BJ (cell line): ENCODE data around the gene ITGA8. TPM values are rescaled to one million over a fixed set of nuclear protein-coding genes. Genes with fewer than 3 reads are reported as not detected.

ENCODE experiments used
- CTCF ChIA-PET: fragments of 350-600 bp; formaldehyde crosslinking; extraction: SDS; loops from one replicate; lab custom pipeline; 2021; ENCODE audit warnings: antibody characterized with exemption, inconsistent platforms; lab: Yijun Ruan, JAX
- POLR2A ChIA-PET: fragments of 300-600 bp; sonication (Branson Sonifier 250); formaldehyde crosslinking; extraction: SDS; loops from one replicate; lab custom pipeline; 2021; ENCODE audit warnings: antibody characterized with exemption; lab: Charles Lee
- DNase-seq: peaks from one replicate; pipeline ENCODE4 v3.0.0-alpha.2; 2011; ENCODE audit warnings: low read depth
- H3K27me3 ChIP-seq: 2 replicates; pipeline ENCODE4 v1.6.0; 2011; ENCODE audit warnings: low read length; ENCODE audit not compliant: control insufficient read depth, insufficient read depth
- H3K36me3 ChIP-seq: 2 replicates; pipeline ENCODE4 v1.5.1; 2011; ENCODE audit warnings: low read length; ENCODE audit not compliant: control insufficient read depth, insufficient read depth
- H3K4me3 ChIP-seq: 2 replicates; pipeline ENCODE4 v1.5.1; 2011; ENCODE audit warnings: low read depth, mild to moderate bottlenecking, control low read depth, low read length
- CTCF ChIP-seq: IDR thresholded peaks from 2 replicates; pipeline ENCODE4 v1.5.1; 2011; ENCODE audit warnings: low read depth, mild to moderate bottlenecking, control low read depth, inconsistent platforms, low read length, moderate library complexity; ENCODE audit not compliant: insufficient read depth
- polyA plus RNA-seq: library from polyadenylated mRNA; depleted of rRNA; stranded (reverse); fragments of >200 nt; gene quantifications from 2 replicates; pipeline ENCODE4 v1.2.3, GENCODE V29; 2011

The ITGA8 gene
- polyA plus RNA-seq, 1 experiment = 10.1 TPM

- no peak for TF ChIP-seq CTCF
- POLR2A ChIA-PET = no interaction called here
- H3K27me3 ChIP-seq = no peaks in the 10 kb centered on the region
- H3K36me3 ChIP-seq = no peaks in the 10 kb centered on the region
- DNase-seq = no peak
- CTCF ChIA-PET = no interaction called here
- no peak overlapping the region for H3K4me3 ChIP-seq
Observed at GRCh38 chr10:15672469-15672868, 47.3 kb downstream of the ITGA8 start.

- TF ChIP-seq CTCF = no peak
- H3K27me3 ChIP-seq = no peaks in the 10 kb centered on the region
- ChIA-PET POLR2A (no interaction called here), CTCF (no interaction called here)
- DNase-seq = no peak
- no peaks in the 10 kb centered on the region for H3K36me3 ChIP-seq
- no peak overlapping the region for H3K4me3 ChIP-seq
Observed at GRCh38 chr10:15670880-15671279, 48.8 kb downstream of the ITGA8 start.

- no peaks in the 10 kb centered on the region for H3K27me3 ChIP-seq
- ChIA-PET POLR2A (no interaction called here), CTCF (no interaction called here)
- H3K4me3 ChIP-seq = no peak overlapping the region
- no peak for TF ChIP-seq CTCF
- no peaks in the 10 kb centered on the region for H3K36me3 ChIP-seq
- no peak for DNase-seq
Observed at GRCh38 chr10:15661574-15661973, 58.1 kb downstream of the ITGA8 start.

- H3K36me3 ChIP-seq = no peaks in the 10 kb centered on the region
- ChIA-PET CTCF (interaction anchor here (0.6 kb wide), 1 partner anchor 88 kb away, joined by 3 read pairs; no protein-coding TSS in a partner anchor), POLR2A (no interaction called here)
- H3K27me3 ChIP-seq = no peaks in the 10 kb centered on the region
- no peak for DNase-seq
- TF ChIP-seq CTCF = no peak
- no peak overlapping the region for H3K4me3 ChIP-seq
Observed at GRCh38 chr10:15660990-15661389, 58.7 kb downstream of the ITGA8 start.

- no peaks in the 10 kb centered on the region for H3K27me3 ChIP-seq
- DNase-seq = no peak
- CTCF ChIA-PET = no interaction called here
- no peaks in the 10 kb centered on the region for H3K36me3 ChIP-seq
- no peak for TF ChIP-seq CTCF
- POLR2A ChIA-PET = no interaction called here
- no peak overlapping the region for H3K4me3 ChIP-seq
Observed at GRCh38 chr10:15658069-15658702, 61.5 kb downstream of the ITGA8 start.
